GM23338 (cell line): ENCODE results near the gene MED27. TPM values are rescaled to one million over a fixed set of nuclear protein-coding genes. Genes with fewer than 3 reads are reported as not detected.

Experiments
- ATAC-seq: fragments of 200-7000 bp; cut with Tn5 transposase; 3 replicates; pipeline ENCODE4 v1.9.1; 2020
- DNase-seq: peaks from one replicate; pipeline ENCODE4 v3.0.0-alpha.2; 2015; ENCODE audit warnings: low spot score
- H2AFZ ChIP-seq: fragments of 200-600 bp; sonication (generic); 2 replicates; pipeline ENCODE4 v1.8.0; 2016; ENCODE audit warnings: antibody characterized with exemption, mild to moderate bottlenecking, moderate library complexity
- H3F3A ChIP-seq: fragments of 200-600 bp; sonication (generic); replicated peaks from 2 replicates; pipeline ENCODE4 v1.8.0; 2017; ENCODE audit warnings: antibody characterized with exemption, mixed run types, low read depth
- H3K27ac ChIP-seq: fragments of 200-600 bp; sonication (generic); 2 replicates; pipeline ENCODE4 v1.6.1; 2016; ENCODE audit warnings: low read depth
- H3K27me3 ChIP-seq: fragments of 200-600 bp; sonication (generic); 2 replicates; pipeline ENCODE4 v1.8.0; 2016; ENCODE audit warnings: mild to moderate bottlenecking, mixed run types, moderate library complexity; ENCODE audit not compliant: insufficient read depth
- H3K36me3 ChIP-seq: fragments of 200-600 bp; sonication (generic); 2 replicates; pipeline ENCODE4 v1.8.0; 2016; ENCODE audit warnings: mild to moderate bottlenecking; ENCODE audit not compliant: insufficient read depth
- H3K4me1 ChIP-seq: fragments of 200-600 bp; sonication (generic); 2 replicates; pipeline ENCODE4 v1.8.0; 2016; ENCODE audit warnings: mild to moderate bottlenecking, moderate library complexity; ENCODE audit not compliant: insufficient read depth
- H3K4me2 ChIP-seq: fragments of 200-600 bp; sonication (generic); 2 replicates; pipeline ENCODE4 v1.7.1; 2017; ENCODE audit warnings: mixed run types
- H3K4me3 ChIP-seq: fragments of 200-600 bp; sonication (generic); 2 replicates; pipeline ENCODE4 v1.6.1; 2016; ENCODE audit warnings: mixed run types
- H3K79me2 ChIP-seq: fragments of 200-600 bp; sonication (generic); replicated peaks from 2 replicates; pipeline ENCODE4 v1.8.0; 2017; ENCODE audit warnings: mild to moderate bottlenecking; ENCODE audit not compliant: insufficient read depth
- H3K9me2 ChIP-seq: fragments of 200-600 bp; sonication (generic); 2 replicates; pipeline ENCODE4 v1.8.0; 2017; ENCODE audit not compliant: insufficient read depth
- H4K20me1 ChIP-seq: fragments of 200-600 bp; sonication (generic); replicated peaks from 2 replicates; pipeline ENCODE4 v1.8.0; 2017; ENCODE audit warnings: mild to moderate bottlenecking; ENCODE audit not compliant: insufficient read depth
- H3K27ac Mint-ChIP-seq: 2 replicates; pipeline ENCODE4 v1.8.0; 2020; ENCODE audit warnings: inconsistent platforms, mild to moderate bottlenecking, moderate library complexity, mixed read lengths
- H3K27me3 Mint-ChIP-seq: 3 replicates; pipeline ENCODE4 v1.8.0; 2022; ENCODE audit warnings: low read depth, mild to moderate bottlenecking, moderate library complexity, mixed read lengths, inconsistent platforms; ENCODE audit not compliant: insufficient read depth, poor library complexity
- H3K36me3 Mint-ChIP-seq: 3 replicates; pipeline ENCODE4 v1.8.0; 2021; ENCODE audit warnings: low read depth, mild to moderate bottlenecking, inconsistent platforms, moderate library complexity, mixed read lengths
- H3K4me1 Mint-ChIP-seq: 3 replicates; pipeline ENCODE4 v1.8.0; 2020; ENCODE audit warnings: mild to moderate bottlenecking, inconsistent platforms, mixed read lengths
- H3K4me3 Mint-ChIP-seq: 3 replicates; pipeline ENCODE4 v1.8.0; 2021; ENCODE audit warnings: moderate library complexity, mild to moderate bottlenecking, inconsistent platforms, mixed read lengths
- H3K9me3 Mint-ChIP-seq: 3 replicates; pipeline ENCODE4 v1.8.0; 2020; ENCODE audit warnings: moderate library complexity, mild to moderate bottlenecking, inconsistent platforms, mixed read lengths
- CREB1 ChIP-seq: fragments of 250-450 bp; sonication (Bioruptor Pico); IDR thresholded peaks from 2 replicates; pipeline ENCODE4 v1.5.0; 2020; ENCODE audit warnings: low read depth, mild to moderate bottlenecking, moderate library complexity
- CTCF ChIP-seq, 2 experiments: fragments of 200-600 bp in 1 of 2; sonication (generic) in 1 of 2; conservative IDR thresholded peaks; 2 replicates each; pipeline versions ENCODE4 v1.5.1 to v1.6.1; 2016 to 2017; ENCODE audit warnings: antibody characterized with exemption in 2 of 2, low read depth in 2 of 2, mild to moderate bottlenecking in 2 of 2, moderate library complexity in 1 of 2
- ETS1 ChIP-seq: IDR thresholded peaks from 2 replicates; pipeline ENCODE4 v1.6.1; 2016; ENCODE audit warnings: antibody characterized with exemption
- EZH2 ChIP-seq: fragments of 200-600 bp; sonication (generic); IDR thresholded peaks from one replicate; pipeline ENCODE4 v1.8.0; 2017; ENCODE audit warnings: antibody characterized with exemption, mild to moderate bottlenecking, low read depth; ENCODE audit not compliant: unreplicated experiment
- EZH2phosphoT487 ChIP-seq: fragments of 200-600 bp; sonication (generic); IDR thresholded peaks from one replicate; pipeline ENCODE4 v1.8.1; 2018; ENCODE audit warnings: antibody characterized with exemption; ENCODE audit not compliant: unreplicated experiment
- JUNB ChIP-seq: IDR thresholded peaks from one replicate; pipeline ENCODE4 v1.6.1; 2016; ENCODE audit warnings: antibody characterized with exemption; ENCODE audit not compliant: unreplicated experiment
- NANOG ChIP-seq: IDR thresholded peaks from 2 replicates; pipeline ENCODE4 v1.6.1; 2016; ENCODE audit warnings: antibody characterized with exemption, borderline replicate concordance
- POLR2AphosphoS5 ChIP-seq: IDR thresholded peaks from 2 replicates; pipeline ENCODE4 v1.6.1; 2016; ENCODE audit warnings: antibody characterized with exemption, low read depth
- REST ChIP-seq: IDR thresholded peaks from one replicate; pipeline ENCODE4 v1.6.1; 2018; ENCODE audit warnings: antibody characterized with exemption; ENCODE audit not compliant: unreplicated experiment
- STAT1 ChIP-seq: IDR thresholded peaks from one replicate; pipeline ENCODE4 v1.6.1; 2016; ENCODE audit warnings: antibody characterized with exemption; ENCODE audit not compliant: unreplicated experiment
- ZNF114 ChIP-seq: fragments of 250-450 bp; sonication (Bioruptor Pico); IDR thresholded peaks from 2 replicates; pipeline ENCODE4 v1.5.0; 2020; ENCODE audit warnings: mild to moderate bottlenecking, moderate library complexity
- ZNF331 ChIP-seq: fragments of 250-450 bp; sonication (Bioruptor Pico); IDR thresholded peaks from 2 replicates; pipeline ENCODE4 v1.5.0; 2020; ENCODE audit warnings: low read depth, mild to moderate bottlenecking, moderate library complexity
- ZNF462 ChIP-seq: fragments of 250-450 bp; sonication (Bioruptor Pico); IDR thresholded peaks from 2 replicates; pipeline ENCODE4 v1.5.0; 2020; ENCODE audit warnings: mild to moderate bottlenecking, moderate library complexity
- polyA plus RNA-seq: library from polyadenylated mRNA; unstranded; fragments of >200 nt; fragmentation: Nextera tagmentation; extraction: Ambion mirVana; gene quantifications from 2 replicates; pipeline ENCODE4 v1.2.1, GENCODE V29; 2016
- total RNA-seq: library from RNA; depleted of rRNA; stranded (reverse); fragments of >200 nt; shearing (Covaris generic); gene quantifications from 2 replicates; pipeline ENCODE4 v1.2.3, GENCODE V29; 2014

Gene MED27
- total and polyA plus RNA-seq, 2 experiments from 2014 or later: 30.6 to 35.0 TPM

GRCh38 chr9:131917009-131917408 is 162.7 kb downstream of the MED27 start:
- Mint-ChIP-seq H3K27me3 (peaks cover 2% of the 10 kb centered on the region), H3K4me1 (peaks cover 24% of the 10 kb centered on the region), H3K9me3 (no peaks in the 10 kb centered on the region; the same call in 2 of the 3 replicates), H3K36me3 (no peaks in the 10 kb centered on the region), H3K27ac (no peak overlapping the region), H3K4me3 (no peak overlapping the region)
- Histone ChIP-seq H2AFZ (no peak overlapping the region), H3K9me2 (no peaks in the 10 kb centered on the region), H3K4me1 (0 out of 2 replicates have a peak, but pooled peaks cover 9% of the 10 kb centered on the region), H3K79me2 (no peaks in the 10 kb centered on the region; the same call in none of the 2 replicates), H3K27ac (no peak overlapping the region), H3K4me3 (no peak overlapping the region), H3K27me3 (no peaks in the 10 kb centered on the region), H3K4me2 (no peak overlapping the region), H3K36me3 (no peaks in the 10 kb centered on the region), H4K20me1 (peaks cover 14% of the 10 kb centered on the region; the same call in 1 of the 2 replicates), H3F3A (no peaks in the 10 kb centered on the region)
- TF ChIP-seq ETS1: no peak
- no peak for TF ChIP-seq ZNF114 (CRISPR knock-in tag)
- no peak for TF ChIP-seq ZNF331 (CRISPR knock-in tag)
- no peak for TF ChIP-seq JUNB
- TF ChIP-seq ZNF462: no peak
- no peak for TF ChIP-seq STAT1
- TF ChIP-seq POLR2AphosphoS5: no peak
- TF ChIP-seq EZH2: no peak
- no peak for TF ChIP-seq REST
- no peak for TF ChIP-seq NANOG
- TF ChIP-seq CREB1 (CRISPR knock-in tag): no peak
- TF ChIP-seq EZH2phosphoT487: no peak
- TF ChIP-seq CTCF (conservative IDR thresholded peaks at IDR 0.05; ENCODE audit: low read depth in 2 of 2): no peak
- no peak for DNase-seq
- no peak for ATAC-seq
